Measurements from ENCODE around the gene HAS3. TPM values are rescaled to one million over a fixed set of nuclear protein-coding genes. Genes with fewer than 3 reads are reported as not detected.

HAS3 gene
- total RNA-seq, 1 experiment from 2014 or later, result 92.5 TPM

DNA sequence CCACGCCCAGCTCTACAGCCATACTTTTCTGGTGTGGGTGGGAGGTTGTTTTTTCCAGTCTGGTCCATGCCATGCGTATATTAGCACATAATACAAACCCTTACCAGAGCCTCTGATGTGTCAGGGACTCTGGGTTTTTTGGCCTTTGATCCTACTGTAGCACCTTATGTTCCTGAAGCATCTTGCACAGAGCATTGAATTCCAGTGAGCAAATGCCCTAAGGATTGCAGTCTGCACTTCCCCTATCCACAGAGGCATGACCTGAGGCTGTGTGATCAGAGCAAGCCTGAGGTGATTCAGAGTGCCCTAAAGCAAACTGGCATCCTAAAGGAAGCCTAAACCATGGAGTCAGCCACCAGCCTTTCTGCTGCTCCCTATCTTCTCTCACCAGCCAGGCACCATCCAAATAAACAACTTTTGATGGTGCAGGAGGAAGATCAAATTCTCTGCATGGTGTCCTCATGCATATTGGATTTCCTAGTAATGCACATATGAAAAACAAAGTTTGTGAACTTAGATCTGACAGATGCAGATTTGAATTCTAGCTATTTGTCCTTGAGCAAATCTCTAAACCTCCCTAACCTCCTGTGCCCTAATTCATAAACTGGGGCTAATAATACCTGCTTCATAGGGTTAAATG, 41.2 kb upstream of the HAS3 start:
- ChIA-PET CTCF (no interaction called here), POLR2A (ENCODE audit: unreplicated experiment) (interaction anchor here (0.6 kb wide), 1 partner anchor 166 kb away, joined by 4 read pairs; no protein-coding TSS in a partner anchor)
- no peaks in the 10 kb centered on the region for H3K79me2 ChIP-seq (ENCODE audit: low read length)
- no peak overlapping the region for H2AFZ ChIP-seq (ENCODE audit: low read length)
- H3K4me1 ChIP-seq (ENCODE audit: insufficient read depth, low read length), result peaks cover 22% of the 10 kb centered on the region
- no peaks in the 10 kb centered on the region for H3K9me2 ChIP-seq (replicated peaks; ENCODE audit: low read length)
- H4K20me1 ChIP-seq (ENCODE audit: low read length), result no peaks in the 10 kb centered on the region
- no peak overlapping the region for H3K9ac ChIP-seq (ENCODE audit: low read length)
- no peaks in the 10 kb centered on the region for H3K36me3 ChIP-seq (ENCODE audit: low read depth, low read length)
- peak; percentile 86 for DNase-seq
- H3F3A ChIP-seq (ENCODE audit: low read length, unreplicated experiment), result no peaks in the 10 kb centered on the region
- intact Hi-C loops (cut with micrococcal nuclease), result no loop called here
- no peaks in the 10 kb centered on the region for H3K9me3 ChIP-seq (ENCODE audit: low read length)
- no peaks in the 10 kb centered on the region for H3K27me3 ChIP-seq (ENCODE audit: low read length)
- ATAC-seq, result peak; percentile 85
- H3K4me2 ChIP-seq (ENCODE audit: low read length), result no peak overlapping the region
- peak overlapping the region; percentile 72 for H3K27ac ChIP-seq (ENCODE audit: low read length)
- BruUV-seq (replicated peaks), result no TSS peak
- TF ChIP-seq, protein P1, sequence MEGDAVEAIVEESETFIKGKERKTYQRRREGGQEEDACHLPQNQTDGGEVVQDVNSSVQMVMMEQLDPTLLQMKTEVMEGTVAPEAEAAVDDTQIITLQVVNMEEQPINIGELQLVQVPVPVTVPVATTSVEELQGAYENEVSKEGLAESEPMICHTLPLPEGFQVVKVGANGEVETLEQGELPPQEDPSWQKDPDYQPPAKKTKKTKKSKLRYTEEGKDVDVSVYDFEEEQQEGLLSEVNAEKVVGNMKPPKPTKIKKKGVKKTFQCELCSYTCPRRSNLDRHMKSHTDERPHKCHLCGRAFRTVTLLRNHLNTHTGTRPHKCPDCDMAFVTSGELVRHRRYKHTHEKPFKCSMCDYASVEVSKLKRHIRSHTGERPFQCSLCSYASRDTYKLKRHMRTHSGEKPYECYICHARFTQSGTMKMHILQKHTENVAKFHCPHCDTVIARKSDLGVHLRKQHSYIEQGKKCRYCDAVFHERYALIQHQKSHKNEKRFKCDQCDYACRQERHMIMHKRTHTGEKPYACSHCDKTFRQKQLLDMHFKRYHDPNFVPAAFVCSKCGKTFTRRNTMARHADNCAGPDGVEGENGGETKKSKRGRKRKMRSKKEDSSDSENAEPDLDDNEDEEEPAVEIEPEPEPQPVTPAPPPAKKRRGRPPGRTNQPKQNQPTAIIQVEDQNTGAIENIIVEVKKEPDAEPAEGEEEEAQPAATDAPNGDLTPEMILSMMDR (conservative IDR thresholded peaks at IDR 0.05; ENCODE audit: low read depth, low read length), result no peak
- H3K4me3 ChIP-seq (ENCODE audit: low read length), result no peak overlapping the region

DNA sequence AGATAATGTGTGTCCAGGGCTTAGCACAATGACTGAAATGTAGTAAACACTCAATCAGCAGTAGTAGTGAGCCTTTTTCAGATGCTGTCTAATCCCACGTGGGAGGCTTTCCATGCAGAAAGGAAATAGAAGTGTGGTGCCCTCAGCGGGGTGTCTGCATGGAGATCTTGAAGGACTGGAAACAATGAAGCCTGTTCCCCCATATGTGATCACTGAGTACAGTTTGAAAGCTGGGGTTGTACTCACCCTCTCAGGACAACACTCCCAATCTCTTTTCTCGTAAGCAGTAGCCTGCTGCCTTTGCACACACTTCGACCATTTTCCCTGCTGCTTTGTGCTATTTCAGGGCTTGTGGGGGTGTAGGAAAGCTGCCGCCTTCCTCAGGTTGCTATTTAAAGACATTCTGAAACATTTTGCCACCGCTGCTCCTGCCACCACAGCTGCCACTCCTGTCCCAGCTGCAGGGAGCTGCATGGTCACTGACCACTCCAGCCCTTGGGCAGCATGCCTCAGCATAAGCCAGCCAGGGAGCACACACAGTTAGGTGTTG, 40.6 kb upstream of the HAS3 start:
- intact Hi-C loops (cut with micrococcal nuclease), result no loop called here
- H3K27me3 ChIP-seq (ENCODE audit: low read length), result no peaks in the 10 kb centered on the region
- ATAC-seq, result no peak
- H3K9me3 ChIP-seq (ENCODE audit: low read length), result no peaks in the 10 kb centered on the region
- H3K4me2 ChIP-seq (ENCODE audit: low read length), result no peak overlapping the region
- CTCF ChIA-PET, result no interaction called here
- H3K79me2 ChIP-seq (ENCODE audit: low read length), result no peaks in the 10 kb centered on the region
- no peak overlapping the region for H3K9ac ChIP-seq (ENCODE audit: low read length)
- H3K36me3 ChIP-seq (ENCODE audit: low read depth, low read length), result no peaks in the 10 kb centered on the region
- no peak overlapping the region for H3K4me3 ChIP-seq (ENCODE audit: low read length)
- no TSS peak for BruUV-seq (replicated peaks)
- H3K4me1 ChIP-seq (ENCODE audit: insufficient read depth, low read length), result peaks cover 22% of the 10 kb centered on the region
- POLR2A ChIA-PET (ENCODE audit: unreplicated experiment), result interaction anchor here (0.6 to 0.7 kb wide), 2 partner anchors 42 to 167 kb away, joined by 3 to 4 read pairs; no protein-coding TSS in a partner anchor
- H3F3A ChIP-seq (ENCODE audit: low read length, unreplicated experiment), result no peaks in the 10 kb centered on the region
- peak overlapping the region; percentile 72 for H3K27ac ChIP-seq (ENCODE audit: low read length)
- no peak for DNase-seq
- H4K20me1 ChIP-seq (ENCODE audit: low read length), result no peaks in the 10 kb centered on the region
- TF ChIP-seq EZH2 (IDR thresholded peaks at IDR 0.05; ENCODE audit: low read length, unreplicated experiment) (no peak), EZH2phosphoT487 (IDR thresholded peaks at IDR 0.05; ENCODE audit: borderline replicate concordance, low read length) (no peak)
- TF ChIP-seq, protein P1 (conservative IDR thresholded peaks at IDR 0.05; ENCODE audit: low read depth, low read length), result no peak
- no peaks in the 10 kb centered on the region for H3K9me2 ChIP-seq (replicated peaks; ENCODE audit: low read length)
- no peak overlapping the region for H2AFZ ChIP-seq (ENCODE audit: low read length)

DNA sequence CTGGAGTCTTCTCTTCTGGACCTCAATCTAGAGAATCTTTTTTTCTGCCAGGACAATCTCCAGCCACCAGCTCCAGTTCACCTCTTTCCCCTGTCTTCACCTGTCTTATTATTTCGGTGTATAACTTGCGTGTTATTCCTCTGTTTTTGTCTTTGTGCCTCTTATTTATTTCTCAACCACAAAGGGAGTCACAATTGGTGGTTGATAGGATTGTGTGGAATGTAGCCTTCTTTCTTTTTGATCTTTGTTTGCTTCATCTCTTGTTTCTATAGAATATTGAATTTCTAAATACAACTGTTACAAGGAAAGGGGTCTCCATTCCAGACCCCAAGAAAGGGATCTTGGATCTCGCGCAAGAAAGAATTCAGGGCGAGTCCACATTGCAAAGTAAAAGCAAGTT, 35.9 kb upstream of the HAS3 start:
- Histone ChIP-seq H3K27ac (ENCODE audit: low read length) (no peak overlapping the region), H3K4me3 (ENCODE audit: low read length) (no peak overlapping the region), H3K79me2 (ENCODE audit: low read length) (no peaks in the 10 kb centered on the region), H3K9ac (ENCODE audit: low read length) (no peak overlapping the region), H3K4me1 (ENCODE audit: insufficient read depth, low read length) (peaks cover 44% of the 10 kb centered on the region), H2AFZ (ENCODE audit: low read length) (no peak overlapping the region), H3K9me3 (ENCODE audit: low read length) (no peaks in the 10 kb centered on the region), H3F3A (ENCODE audit: low read length, unreplicated experiment) (peaks cover 11% of the 10 kb centered on the region), H3K36me3 (ENCODE audit: low read depth, low read length) (no peaks in the 10 kb centered on the region), H3K4me2 (ENCODE audit: low read length) (no peak overlapping the region), H3K27me3 (ENCODE audit: low read length) (no peaks in the 10 kb centered on the region), H4K20me1 (ENCODE audit: low read length) (no peaks in the 10 kb centered on the region), H3K9me2 (replicated peaks; ENCODE audit: low read length) (no peaks in the 10 kb centered on the region)
- no peak for DNase-seq
- no TSS peak for BruUV-seq (replicated peaks)
- no peak for ATAC-seq
- intact Hi-C loops (cut with micrococcal nuclease), result no loop called here
- TF ChIP-seq EZH2 (IDR thresholded peaks at IDR 0.05; ENCODE audit: low read length, unreplicated experiment) (no peak), EZH2phosphoT487 (IDR thresholded peaks at IDR 0.05; ENCODE audit: borderline replicate concordance, low read length) (no peak)
- TF ChIP-seq, protein P1 (conservative IDR thresholded peaks at IDR 0.05; ENCODE audit: low read depth, low read length), result no peak
- ChIA-PET POLR2A (ENCODE audit: unreplicated experiment) (no interaction called here), CTCF (no interaction called here)

Measured in PC-3 (cell line).